Adipocyte (in vitro differentiated cells): ENCODE measurements around the gene WNK2.

Source experiments
- DNase-seq: peaks from one replicate; pipeline ENCODE4 v3.0.0-alpha.2; 2015; ENCODE audit warnings: low read depth
- H3K27me3 ChIP-seq: replicated peaks from 2 replicates; pipeline ENCODE4 v1.7.0; 2013; ENCODE audit warnings: mild to moderate bottlenecking, low read length, moderate library complexity; ENCODE audit not compliant: control insufficient read depth, insufficient read depth
- H3K36me3 ChIP-seq: 2 replicates; pipeline ENCODE4 v1.7.0; 2013; ENCODE audit warnings: low read length, mild to moderate bottlenecking, moderate library complexity; ENCODE audit not compliant: control insufficient read depth, insufficient read depth, severe bottlenecking
- H3K4me1 ChIP-seq: 2 replicates; pipeline ENCODE4 v1.7.0; 2013; ENCODE audit warnings: mild to moderate bottlenecking, low read length, moderate library complexity; ENCODE audit not compliant: control insufficient read depth, insufficient read depth
- H3K4me3 ChIP-seq: 2 replicates; pipeline ENCODE4 v1.7.0; 2013; ENCODE audit warnings: mild to moderate bottlenecking, low read length, moderate library complexity
- H3K9ac ChIP-seq: 2 replicates; pipeline ENCODE4 v1.7.0; 2013; ENCODE audit warnings: mild to moderate bottlenecking, low read length, moderate library complexity
- H3K9me3 ChIP-seq: 2 replicates; pipeline ENCODE4 v1.7.0; 2013; ENCODE audit warnings: mild to moderate bottlenecking, low read length, moderate library complexity; ENCODE audit not compliant: control insufficient read depth

Gene WNK2

DNA sequence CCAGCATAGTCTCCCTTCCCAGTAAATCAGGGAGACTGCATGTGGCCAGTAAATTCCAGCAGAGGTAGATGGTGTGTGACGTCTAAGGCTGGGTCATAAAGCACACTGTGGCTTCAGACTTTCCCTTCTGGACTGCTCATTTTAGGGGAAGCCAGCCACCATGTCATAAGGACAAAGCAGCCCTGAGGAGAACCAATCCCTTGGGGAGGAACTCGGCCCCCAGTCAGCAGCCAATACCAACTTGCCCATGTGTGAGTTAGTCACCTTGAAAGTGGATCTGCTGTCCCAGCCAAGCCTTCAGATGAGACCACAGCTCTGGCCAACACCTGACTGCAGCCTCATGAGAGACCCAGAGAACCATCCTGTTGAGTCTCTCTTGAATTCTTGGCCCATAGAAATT, 35.2 kb upstream of the WNK2 start:
- no peak overlapping the region for H3K4me3 ChIP-seq
- no peaks in the 10 kb centered on the region for H3K27me3 ChIP-seq
- H3K4me1 ChIP-seq: no peaks in the 10 kb centered on the region
- H3K9ac ChIP-seq: no peak overlapping the region
- DNase-seq: no peak
- no peaks in the 10 kb centered on the region for H3K36me3 ChIP-seq
- no peaks in the 10 kb centered on the region for H3K9me3 ChIP-seq

DNA sequence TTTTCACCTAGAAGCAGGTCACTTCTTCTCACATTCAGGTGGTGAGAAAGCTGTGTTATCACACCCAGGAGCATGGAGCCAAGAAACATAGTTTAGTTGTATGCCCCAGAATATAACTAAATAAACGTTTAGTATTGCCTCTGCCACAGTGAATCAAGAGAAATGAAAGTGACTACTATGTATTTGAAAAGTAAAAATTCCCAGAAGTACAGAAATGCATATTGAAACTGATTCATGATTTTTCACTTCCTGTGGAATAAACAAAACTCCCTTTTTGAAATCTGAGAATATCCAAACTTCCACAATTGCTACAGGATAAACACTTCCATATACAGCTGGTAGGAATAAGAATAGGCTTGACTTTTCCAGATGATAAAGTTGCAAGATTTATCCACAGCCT, 34.6 kb upstream of the WNK2 start:
- Histone ChIP-seq H3K9me3 (no peaks in the 10 kb centered on the region), H3K9ac (no peak overlapping the region), H3K4me1 (no peaks in the 10 kb centered on the region), H3K27me3 (no peaks in the 10 kb centered on the region), H3K36me3 (no peaks in the 10 kb centered on the region), H3K4me3 (no peak overlapping the region)
- peak; percentile 23 for DNase-seq

DNA sequence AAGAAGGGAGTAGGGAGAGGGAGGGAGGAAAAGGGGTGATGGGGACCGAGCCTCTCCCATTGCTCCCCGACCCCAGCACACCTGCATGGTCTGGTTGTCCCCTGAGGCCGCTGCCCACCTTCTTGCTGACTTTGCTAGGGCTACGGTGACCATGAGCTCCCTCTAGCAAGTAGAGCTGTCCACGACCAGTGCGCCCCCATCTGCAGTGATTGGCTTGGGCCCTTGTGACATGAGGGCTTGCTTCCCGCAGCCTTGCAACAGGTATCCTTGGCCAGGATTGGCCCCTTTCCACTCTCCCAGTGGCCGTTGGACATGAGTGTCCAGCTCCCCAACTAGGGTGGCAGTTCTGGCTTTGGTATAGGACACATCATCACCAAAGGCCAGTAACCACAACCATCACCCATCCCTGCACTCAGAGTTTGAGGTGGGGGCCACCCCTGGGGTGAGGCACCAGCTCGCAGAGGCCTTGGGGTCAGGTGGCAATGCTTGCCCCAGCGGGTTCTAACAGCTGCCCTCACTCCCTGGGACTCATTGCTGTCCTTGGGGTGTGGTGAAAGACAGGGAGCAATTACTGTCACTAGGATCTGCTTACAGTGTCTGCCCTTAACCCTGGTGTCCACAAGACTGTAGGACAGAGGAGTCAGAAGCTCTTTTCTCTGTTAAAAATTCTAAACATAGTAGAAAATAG, 32.7 kb upstream of the WNK2 start:
- Histone ChIP-seq H3K27me3 (no peaks in the 10 kb centered on the region), H3K36me3 (no peaks in the 10 kb centered on the region), H3K9me3 (no peaks in the 10 kb centered on the region), H3K4me1 (no peaks in the 10 kb centered on the region), H3K4me3 (no peak overlapping the region), H3K9ac (no peak overlapping the region)
- no peak for DNase-seq

DNA sequence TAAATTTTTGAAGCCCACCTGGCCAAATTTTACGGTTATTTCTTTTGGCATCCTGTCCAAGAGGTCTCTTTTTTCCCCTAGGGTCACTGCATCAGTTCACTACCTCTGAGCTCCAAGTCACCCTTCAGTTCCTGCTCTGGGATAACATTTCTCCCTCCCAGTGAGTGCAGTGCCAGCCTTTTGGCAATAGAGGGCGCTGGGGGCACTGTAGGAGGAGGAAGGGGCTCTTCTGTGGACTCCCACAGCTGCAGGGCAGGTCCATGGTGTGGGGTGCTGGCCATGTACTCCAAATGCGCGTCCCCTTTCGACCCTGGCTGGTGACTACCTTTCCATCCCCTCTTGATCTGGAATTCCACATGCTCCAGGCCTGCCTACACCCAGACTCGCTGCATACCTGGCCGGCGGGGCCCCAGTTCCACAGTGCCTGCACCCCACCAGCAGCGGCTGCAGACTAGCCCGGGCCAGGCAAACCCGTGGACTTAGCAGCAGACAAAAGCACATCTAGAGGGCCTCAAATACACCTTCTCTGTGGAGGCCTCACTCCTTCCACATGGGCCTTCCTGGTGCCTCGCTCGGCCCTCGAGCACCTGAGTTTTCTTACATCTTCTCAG, 29.5 kb upstream of the WNK2 start:
- no peak overlapping the region for H3K9ac ChIP-seq

DNA sequence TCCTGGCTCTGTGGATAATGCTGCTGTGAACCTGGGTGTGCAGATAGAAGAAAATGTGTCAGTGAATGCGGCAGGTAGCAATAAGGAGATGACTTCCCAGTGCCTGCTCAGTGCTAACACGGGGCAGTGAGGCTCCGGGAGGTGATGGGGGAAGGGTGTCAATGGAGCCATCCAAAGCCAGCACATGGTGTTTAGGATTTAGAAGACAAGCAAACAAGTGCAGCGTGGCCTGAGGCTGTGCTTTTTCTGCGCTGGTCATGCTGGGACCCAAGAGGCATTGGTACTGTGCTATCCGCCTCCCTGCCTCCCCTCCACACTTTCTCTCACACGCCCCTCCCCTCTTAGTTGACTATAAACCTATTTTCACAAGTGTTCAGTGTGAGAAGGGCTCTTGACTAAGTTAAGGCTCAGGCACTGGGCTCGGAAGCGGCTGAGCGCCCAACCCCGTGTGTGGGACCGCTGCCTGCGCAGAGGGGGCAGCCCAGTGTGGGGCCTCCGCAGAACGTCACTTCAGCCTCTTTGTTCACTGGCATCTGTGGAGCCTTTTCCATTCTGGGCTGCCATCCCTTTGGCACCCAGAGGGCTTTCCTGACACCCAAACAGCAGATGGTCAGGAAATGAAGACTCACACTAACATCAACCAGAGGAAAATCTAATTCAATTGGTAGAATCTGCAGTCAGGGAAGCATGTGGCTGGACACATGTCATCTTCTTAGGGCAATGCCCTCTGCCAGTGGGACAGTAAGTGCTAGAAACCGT, 28.0 kb upstream of the WNK2 start:
- H3K4me1 ChIP-seq: peaks cover 3% of the 10 kb centered on the region
- no peaks in the 10 kb centered on the region for H3K9me3 ChIP-seq
- no peaks in the 10 kb centered on the region for H3K27me3 ChIP-seq
- H3K4me3 ChIP-seq: no peak overlapping the region
- no peak for DNase-seq
- H3K9ac ChIP-seq: no peak overlapping the region
- no peaks in the 10 kb centered on the region for H3K36me3 ChIP-seq

More for the DNA sequence above, 29.5 kb upstream of the WNK2 start:
- no peaks in the 10 kb centered on the region for H3K27me3 ChIP-seq
- peak; percentile 49 for DNase-seq
- H3K4me1 ChIP-seq: no peaks in the 10 kb centered on the region
- no peaks in the 10 kb centered on the region for H3K9me3 ChIP-seq
- H3K4me3 ChIP-seq: no peak overlapping the region
- H3K36me3 ChIP-seq: no peaks in the 10 kb centered on the region

DNA sequence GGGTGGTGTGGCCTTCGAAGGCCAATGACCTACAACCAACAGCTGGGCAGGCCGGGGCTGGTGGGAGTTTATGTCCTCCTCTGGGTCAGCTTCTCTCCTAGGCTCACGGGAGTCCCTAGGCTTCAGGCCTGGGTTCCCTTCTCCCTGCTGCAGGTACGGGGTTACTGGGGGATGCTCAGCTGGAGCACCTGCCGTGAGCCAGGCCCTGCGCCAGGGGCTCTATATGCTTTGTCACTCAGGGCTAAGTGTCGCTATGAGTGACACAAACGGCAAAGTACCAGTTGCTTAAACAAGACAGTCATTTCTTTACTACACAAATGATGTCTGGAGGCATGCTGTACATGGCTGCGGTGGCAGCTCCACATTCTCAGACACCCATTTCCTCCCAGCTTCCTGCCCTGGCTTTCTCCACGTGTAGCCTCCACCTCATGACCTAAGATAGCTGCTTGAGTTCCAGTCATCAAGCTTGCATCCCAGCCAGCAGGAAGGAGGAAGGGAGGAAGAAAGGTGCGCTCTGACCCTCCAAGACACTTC, 27.4 kb upstream of the WNK2 start:
- no peak overlapping the region for H3K4me3 ChIP-seq
- DNase-seq: no peak
- peaks cover 3% of the 10 kb centered on the region for H3K4me1 ChIP-seq
- no peaks in the 10 kb centered on the region for H3K9me3 ChIP-seq
- H3K36me3 ChIP-seq: no peaks in the 10 kb centered on the region
- H3K27me3 ChIP-seq: no peaks in the 10 kb centered on the region
- H3K9ac ChIP-seq: no peak overlapping the region

DNA sequence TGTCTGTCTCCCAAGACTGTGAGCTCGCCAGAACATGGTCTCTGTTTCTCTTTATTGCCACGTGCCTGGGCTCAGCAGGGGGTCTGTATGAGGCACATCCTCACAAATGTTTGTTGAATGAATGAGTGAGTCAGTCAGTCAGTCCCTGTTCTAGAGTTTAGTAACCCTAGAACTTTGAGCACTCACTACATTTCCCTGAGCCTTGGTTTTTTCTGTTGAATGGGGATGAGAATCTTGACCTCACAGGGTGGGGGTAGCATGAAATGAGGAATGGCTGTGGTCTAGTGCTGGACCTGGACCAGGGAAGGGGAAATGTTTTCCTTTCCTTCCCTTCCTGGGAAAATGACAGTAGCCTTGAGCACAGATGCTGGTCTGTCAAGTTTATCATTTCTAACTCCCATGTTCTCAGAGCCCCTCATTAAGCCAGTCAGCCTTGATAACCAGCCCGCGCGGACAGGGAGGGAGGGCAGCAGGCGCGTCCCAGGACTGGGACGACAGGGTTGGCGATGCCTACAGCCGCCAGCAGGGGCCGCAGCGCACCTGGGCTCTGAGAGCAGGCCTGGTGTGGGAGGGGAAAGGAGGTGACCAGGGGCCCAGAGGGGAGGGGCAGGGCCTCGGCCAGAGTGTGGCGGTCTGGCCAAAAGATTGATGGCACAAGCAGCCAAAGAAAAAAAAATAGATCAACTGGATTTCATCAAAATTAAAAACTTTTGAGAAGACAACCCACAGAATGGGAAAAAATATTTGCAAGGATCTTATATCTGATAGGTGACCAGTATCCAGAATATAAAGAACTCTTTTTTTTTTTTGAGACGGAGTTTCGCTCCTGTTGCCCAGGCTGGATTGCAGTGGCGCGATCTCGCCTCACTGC, 24.1 kb upstream of the WNK2 start:
- Histone ChIP-seq H3K4me3 (no peak overlapping the region), H3K9me3 (no peaks in the 10 kb centered on the region), H3K9ac (no peak overlapping the region), H3K4me1 (peaks cover 3% of the 10 kb centered on the region), H3K36me3 (no peaks in the 10 kb centered on the region), H3K27me3 (no peaks in the 10 kb centered on the region)
- DNase-seq: peak; percentile 90

DNA sequence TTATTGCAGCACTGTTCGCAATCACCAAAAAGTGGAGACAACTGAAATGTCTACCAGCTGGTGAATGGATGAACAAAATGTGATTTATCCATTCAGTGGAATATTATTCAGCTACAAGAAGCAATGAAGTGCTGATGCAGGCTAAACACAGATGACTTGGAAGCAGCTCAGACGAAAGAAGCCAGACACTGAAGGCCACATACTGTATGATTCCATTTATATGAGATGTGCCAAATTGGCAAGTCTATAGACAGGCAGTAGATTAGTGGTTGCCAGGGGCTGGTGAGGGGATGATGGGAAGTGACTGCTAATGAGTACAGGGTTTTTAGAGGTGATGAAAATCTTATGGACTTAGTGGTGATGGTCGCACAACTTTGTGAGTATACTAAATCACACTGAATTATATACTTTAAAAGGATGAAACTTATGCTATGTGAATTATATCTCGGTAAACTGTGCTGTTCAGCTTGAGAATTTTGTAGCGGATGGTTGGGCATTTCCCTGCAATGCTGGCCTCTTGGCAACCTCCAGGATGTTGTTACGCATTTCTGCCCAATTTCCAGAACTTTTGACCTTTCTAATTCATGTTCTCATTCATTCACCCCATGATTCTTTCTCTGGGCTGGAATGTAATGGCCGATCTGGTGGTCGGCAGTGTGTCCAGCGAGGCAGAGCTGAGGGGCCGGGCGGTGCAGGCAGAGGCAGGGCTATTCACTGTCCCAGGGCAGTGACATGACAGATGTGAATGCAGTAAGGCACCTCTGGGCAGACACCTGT, 22.0 kb upstream of the WNK2 start:
- Histone ChIP-seq H3K9ac (no peak overlapping the region), H3K36me3 (no peaks in the 10 kb centered on the region), H3K4me1 (peaks cover 3% of the 10 kb centered on the region), H3K9me3 (no peaks in the 10 kb centered on the region), H3K27me3 (peaks cover 5% of the 10 kb centered on the region), H3K4me3 (no peak overlapping the region)
- no peak for DNase-seq

DNA sequence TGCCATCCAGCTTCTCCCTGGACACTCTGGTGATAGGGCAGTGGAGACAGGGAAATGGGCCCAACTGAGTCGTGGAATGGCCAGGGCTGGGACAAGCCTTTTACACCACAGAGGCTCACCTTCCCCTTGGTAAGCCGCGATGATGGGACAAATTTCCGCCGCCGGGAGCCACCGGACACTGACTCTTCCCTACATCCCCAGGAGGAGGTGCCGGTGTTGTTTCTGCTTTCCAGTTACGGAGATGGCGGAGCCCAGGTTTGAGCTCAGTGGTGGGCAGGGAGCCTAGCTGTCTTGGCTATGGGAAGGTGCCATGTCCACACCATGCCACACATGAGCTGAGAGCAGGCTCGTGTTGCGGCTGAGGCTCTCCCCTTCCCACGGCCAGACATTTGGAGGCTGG, 19.9 kb upstream of the WNK2 start:
- H3K4me3 ChIP-seq: no peak overlapping the region
- no peak overlapping the region for H3K9ac ChIP-seq
- no peaks in the 10 kb centered on the region for H3K9me3 ChIP-seq
- H3K36me3 ChIP-seq: no peaks in the 10 kb centered on the region
- DNase-seq: no peak
- peaks cover 3% of the 10 kb centered on the region for H3K4me1 ChIP-seq
- peaks cover 5% of the 10 kb centered on the region for H3K27me3 ChIP-seq

DNA sequence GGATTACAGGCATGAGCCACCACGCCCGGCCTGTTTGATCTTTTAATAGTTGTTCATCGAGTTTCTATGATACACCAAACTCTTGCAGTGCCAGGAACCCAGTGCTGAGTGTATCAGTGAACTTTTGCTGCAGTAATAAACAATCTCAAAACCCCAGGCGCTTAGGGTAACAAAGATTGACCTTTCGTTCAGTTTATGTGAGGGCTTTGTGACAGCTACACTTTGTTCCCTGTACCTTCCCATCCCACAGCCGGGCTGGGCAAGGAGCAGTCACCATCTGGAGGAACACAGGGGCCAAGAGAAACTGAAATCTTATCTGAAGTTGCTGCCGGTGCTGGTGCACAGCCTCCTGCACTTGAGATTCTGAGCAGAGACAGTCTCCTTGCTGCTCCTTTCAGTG, 17.2 kb upstream of the WNK2 start:
- Histone ChIP-seq H3K9me3 (no peaks in the 10 kb centered on the region), H3K4me3 (no peak overlapping the region), H3K27me3 (peaks cover 5% of the 10 kb centered on the region), H3K9ac (no peak overlapping the region), H3K4me1 (no peaks in the 10 kb centered on the region), H3K36me3 (no peaks in the 10 kb centered on the region)
- no peak for DNase-seq
